HL-60 (cell line): ENCODE results near the gene ATAD1.
"Not testable (repeated sequence)": the region's sequence is repeated elsewhere in the genome, so short reads cannot be mapped to it uniquely, and the experiment has no call there.

ENCODE experiments used
- DNase-seq, 2 experiments: peaks; one replicate each; pipeline ENCODE4 v3.0.0-alpha.2; 2010 to 2020; ENCODE audit warnings: low read depth in 1 of 2, low spot score in 1 of 2
- H3K27ac ChIP-seq: fragments of 250-450 bp; sonication (Bioruptor Pico); replicated peaks from 2 replicates; pipeline ENCODE4 v1.5.1; 2020; ENCODE audit warnings: mild to moderate bottlenecking, moderate library complexity
- H3K27me3 ChIP-seq: fragments of 250-450 bp; sonication (Bioruptor Pico); 2 replicates; pipeline ENCODE4 v1.5.1; 2021; ENCODE audit warnings: mild to moderate bottlenecking, moderate library complexity; ENCODE audit not compliant: insufficient read depth, poor library complexity, severe bottlenecking
- H3K4me3 ChIP-seq: replicated peaks from 2 replicates; pipeline ENCODE4 v1.5.1; 2011; ENCODE audit warnings: mild to moderate bottlenecking, control low read depth, low read length; ENCODE audit not compliant: insufficient read depth
- CTCF ChIP-seq: IDR thresholded peaks from one replicate; pipeline ENCODE4 v1.5.1; 2011; ENCODE audit warnings: low read length, control low read depth, inconsistent platforms; ENCODE audit not compliant: insufficient read depth
- GABPA ChIP-seq: IDR thresholded peaks from 2 replicates; pipeline ENCODE4 v1.6.1; 2012; ENCODE audit warnings: low read depth
- POLR2AphosphoS5 ChIP-seq: IDR thresholded peaks from 2 replicates; pipeline ENCODE4 v1.6.1; 2012; ENCODE audit warnings: low read depth
- SPI1 ChIP-seq: IDR thresholded peaks from 2 replicates; pipeline ENCODE4 v1.6.1; 2012; ENCODE audit warnings: low read depth, mild to moderate bottlenecking, borderline replicate concordance
- TF ChIP-seq, protein P1 (sequence below): IDR thresholded peaks from 2 replicates; pipeline ENCODE4 v1.6.1; 2012; ENCODE audit warnings: low read depth; ENCODE audit not compliant: insufficient replicate concordance

Gene ATAD1

DNA sequence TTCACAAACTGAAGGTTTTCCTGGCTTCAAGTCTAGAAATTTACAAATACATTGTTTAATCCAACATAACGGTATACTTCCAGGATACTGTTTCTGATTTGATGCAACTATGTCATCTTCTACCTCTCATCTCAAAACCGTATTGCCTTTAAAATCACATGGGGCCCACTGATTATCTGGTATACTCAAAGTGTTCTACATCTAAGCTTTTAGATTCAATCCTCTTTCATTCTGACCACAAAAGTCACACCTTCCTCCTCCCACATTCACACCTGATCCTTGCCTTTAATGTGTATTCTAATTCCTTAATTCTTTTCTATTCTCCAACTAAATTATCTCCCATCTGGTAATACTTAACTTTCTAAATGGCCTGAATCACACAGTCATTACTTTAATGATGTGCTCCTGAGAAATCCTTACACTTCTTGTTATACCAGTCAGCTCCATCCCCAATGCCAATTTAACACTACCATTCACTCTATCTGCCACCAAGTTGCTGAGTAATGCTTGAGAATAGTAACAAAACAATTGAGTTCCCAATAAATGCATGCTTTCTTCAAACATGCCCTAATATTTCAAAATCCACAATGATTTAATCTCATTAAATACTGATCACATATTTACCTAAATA lies 13.0 kb downstream of the ATAD1 start:
- no peak overlapping the region for H3K4me3 ChIP-seq
- H3K27me3 ChIP-seq = no peaks in the 10 kb centered on the region
- TF ChIP-seq, protein P1, sequence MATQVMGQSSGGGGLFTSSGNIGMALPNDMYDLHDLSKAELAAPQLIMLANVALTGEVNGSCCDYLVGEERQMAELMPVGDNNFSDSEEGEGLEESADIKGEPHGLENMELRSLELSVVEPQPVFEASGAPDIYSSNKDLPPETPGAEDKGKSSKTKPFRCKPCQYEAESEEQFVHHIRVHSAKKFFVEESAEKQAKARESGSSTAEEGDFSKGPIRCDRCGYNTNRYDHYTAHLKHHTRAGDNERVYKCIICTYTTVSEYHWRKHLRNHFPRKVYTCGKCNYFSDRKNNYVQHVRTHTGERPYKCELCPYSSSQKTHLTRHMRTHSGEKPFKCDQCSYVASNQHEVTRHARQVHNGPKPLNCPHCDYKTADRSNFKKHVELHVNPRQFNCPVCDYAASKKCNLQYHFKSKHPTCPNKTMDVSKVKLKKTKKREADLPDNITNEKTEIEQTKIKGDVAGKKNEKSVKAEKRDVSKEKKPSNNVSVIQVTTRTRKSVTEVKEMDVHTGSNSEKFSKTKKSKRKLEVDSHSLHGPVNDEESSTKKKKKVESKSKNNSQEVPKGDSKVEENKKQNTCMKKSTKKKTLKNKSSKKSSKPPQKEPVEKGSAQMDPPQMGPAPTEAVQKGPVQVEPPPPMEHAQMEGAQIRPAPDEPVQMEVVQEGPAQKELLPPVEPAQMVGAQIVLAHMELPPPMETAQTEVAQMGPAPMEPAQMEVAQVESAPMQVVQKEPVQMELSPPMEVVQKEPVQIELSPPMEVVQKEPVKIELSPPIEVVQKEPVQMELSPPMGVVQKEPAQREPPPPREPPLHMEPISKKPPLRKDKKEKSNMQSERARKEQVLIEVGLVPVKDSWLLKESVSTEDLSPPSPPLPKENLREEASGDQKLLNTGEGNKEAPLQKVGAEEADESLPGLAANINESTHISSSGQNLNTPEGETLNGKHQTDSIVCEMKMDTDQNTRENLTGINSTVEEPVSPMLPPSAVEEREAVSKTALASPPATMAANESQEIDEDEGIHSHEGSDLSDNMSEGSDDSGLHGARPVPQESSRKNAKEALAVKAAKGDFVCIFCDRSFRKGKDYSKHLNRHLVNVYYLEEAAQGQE = no peak
- DNase-seq = no peak
- H3K27ac ChIP-seq = no peak overlapping the region

- Histone ChIP-seq H3K4me3 (no peak overlapping the region), H3K27ac (no peak overlapping the region), H3K27me3 (no peaks in the 10 kb centered on the region)
- no peak for DNase-seq
- TF ChIP-seq GABPA (no peak), CTCF (no peak), POLR2AphosphoS5 (no peak), SPI1 (no peak)
- TF ChIP-seq, protein P1 = no peak
Measured at GRCh38 chr10:87803831-87804230, 14.2 kb downstream of the ATAD1 start.

GRCh38 chr10:87803328-87803727 lies 14.7 kb downstream of the ATAD1 start:
- no peaks in the 10 kb centered on the region for H3K27me3 ChIP-seq
- DNase-seq = no peak
- no peak overlapping the region for H3K4me3 ChIP-seq
- no peak overlapping the region for H3K27ac ChIP-seq
- no peak for TF ChIP-seq CTCF

GRCh38 chr10:87801813-87802435 lies 16.1 kb downstream of the ATAD1 start:
- H3K4me3 ChIP-seq, DNase-seq, H3K27me3 ChIP-seq, H3K27ac ChIP-seq: not testable (repeated sequence)

DNA sequence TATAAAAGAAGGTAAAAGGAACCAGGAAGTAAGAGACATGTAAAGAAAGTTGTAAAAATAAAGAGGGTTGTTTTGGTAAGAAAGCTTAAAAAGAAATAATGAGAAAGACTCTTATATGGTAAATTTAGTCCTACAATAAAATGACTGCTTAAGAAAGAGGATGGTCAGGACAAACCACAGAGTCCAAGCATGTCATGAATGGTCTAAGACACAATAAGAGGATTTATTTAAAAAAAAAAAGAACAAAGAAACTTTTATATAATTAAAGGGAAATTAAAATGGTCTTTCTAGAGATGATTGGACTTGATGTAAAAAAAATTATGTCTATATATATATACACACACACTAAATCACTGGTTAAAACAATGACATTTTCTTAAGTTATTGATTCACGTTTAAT lies 18.2 kb downstream of the ATAD1 start:
- no peaks in the 10 kb centered on the region for H3K27me3 ChIP-seq
- DNase-seq = no peak
- no peak for TF ChIP-seq SPI1
- no peak for TF ChIP-seq POLR2AphosphoS5
- TF ChIP-seq, protein P1 = no peak
- TF ChIP-seq CTCF = no peak
- no peak for TF ChIP-seq GABPA
- H3K27ac ChIP-seq = no peak overlapping the region
- no peak overlapping the region for H3K4me3 ChIP-seq
